Fibroblast of lung (primary cell): ENCODE measurements around the gene HAPLN1. TPM values are rescaled to one million over a fixed set of nuclear protein-coding genes. Genes with fewer than 3 reads are reported as not detected.

Source experiments
- DNase-seq, 2 donors: peaks; one replicate each; pipeline versions ENCODE4 v3.0.0 to v3.0.0-alpha.2; 2010; ENCODE audit warnings: low read depth in 2 of 2
- H2AFZ ChIP-seq: 2 replicates; pipeline ENCODE4 v1.5.1; 2012; ENCODE audit warnings: low read length, control low read depth, inconsistent platforms
- H3K27ac ChIP-seq: 2 replicates; pipeline ENCODE4 v1.5.1; 2011; ENCODE audit warnings: low read length, control low read depth; ENCODE audit not compliant: insufficient read depth
- H3K27me3 ChIP-seq: 2 replicates; pipeline ENCODE4 v1.5.1; 2011; ENCODE audit warnings: mild to moderate bottlenecking, low read length; ENCODE audit not compliant: control insufficient read depth, insufficient read depth
- H3K36me3 ChIP-seq: 2 replicates; pipeline ENCODE4 v1.5.1; 2011; ENCODE audit warnings: low read length; ENCODE audit not compliant: control insufficient read depth, insufficient read depth
- H3K4me1 ChIP-seq: 2 replicates; pipeline ENCODE4 v1.5.1; 2011; ENCODE audit warnings: low read length; ENCODE audit not compliant: control insufficient read depth, insufficient read depth; ENCODE audit errors: extremely low read depth
- H3K4me2 ChIP-seq: 2 replicates; pipeline ENCODE4 v1.5.1; 2011; ENCODE audit warnings: low read length, control low read depth; ENCODE audit not compliant: insufficient read depth; ENCODE audit errors: extremely low read depth
- H3K4me3 ChIP-seq, 4 experiments: fragments of 200-600 bp in 1 of 4; sonication (generic) in 1 of 4; replicated peaks in 1 of 4; 2 replicates each; pipeline ENCODE4 v1.5.1; 2011 to 2016; ENCODE audit warnings: low read length in 4 of 4, low read depth in 3 of 4, mild to moderate bottlenecking in 3 of 4, control low read depth in 2 of 4, inconsistent platforms in 1 of 4, mixed read lengths in 1 of 4; ENCODE audit not compliant: insufficient read depth in 1 of 4; ENCODE audit errors: control extremely low read depth in 1 of 4
- H3K79me2 ChIP-seq: 2 replicates; pipeline ENCODE4 v1.5.1; 2012; ENCODE audit warnings: mild to moderate bottlenecking, low read length, inconsistent platforms; ENCODE audit not compliant: control insufficient read depth, insufficient read depth
- H3K9ac ChIP-seq: 2 replicates; pipeline ENCODE4 v1.5.1; 2011; ENCODE audit warnings: mild to moderate bottlenecking, low read length, control low read depth; ENCODE audit not compliant: insufficient read depth
- H3K9me3 ChIP-seq: 2 replicates; pipeline ENCODE4 v1.5.1; 2012; ENCODE audit warnings: low read depth, low read length; ENCODE audit not compliant: control insufficient read depth, insufficient read depth
- H4K20me1 ChIP-seq: 2 replicates; pipeline ENCODE4 v1.5.1; 2011; ENCODE audit warnings: low read length; ENCODE audit not compliant: control insufficient read depth, insufficient read depth; ENCODE audit errors: extremely low read depth
- CTCF ChIP-seq, 2 donors: IDR thresholded peaks in 1 of 2; conservative IDR thresholded peaks in 1 of 2; 1 replicate in 1 of 2; 2 replicates in 1 of 2; pipeline ENCODE4 v1.5.1; 2011 to 2012; ENCODE audit warnings: low read length in 2 of 2, control low read depth in 1 of 2, inconsistent platforms in 1 of 2, low read depth in 1 of 2, mild to moderate bottlenecking in 1 of 2
- EZH2 ChIP-seq: IDR thresholded peaks from 2 replicates; pipeline ENCODE4 v1.5.1; 2012; ENCODE audit warnings: low read length, control low read depth, mild to moderate bottlenecking; ENCODE audit errors: missing control alignments
- polyA plus RNA-seq, 2 donors: library from polyadenylated mRNA; depleted of rRNA in 1 of 2; stranded (reverse) in 1 of 2; unstranded in 1 of 2; fragments of >200 nt; gene quantifications; 2 replicates each; pipeline ENCODE4 v1.2.1, GENCODE V29; 2011 to 2012; ENCODE audit warnings: missing spikeins in 1 of 2
- total RNA-seq: library from RNA; depleted of rRNA; stranded (reverse); fragments of >200 nt; gene quantifications from 2 replicates; pipeline ENCODE4 v1.2.1, GENCODE V29; 2014

HAPLN1 gene
- total and polyA plus RNA-seq, 2 donors (not counting 1 experiment from before 2014, with no cell fraction given) = 0.17 to 7.7 TPM

DNA sequence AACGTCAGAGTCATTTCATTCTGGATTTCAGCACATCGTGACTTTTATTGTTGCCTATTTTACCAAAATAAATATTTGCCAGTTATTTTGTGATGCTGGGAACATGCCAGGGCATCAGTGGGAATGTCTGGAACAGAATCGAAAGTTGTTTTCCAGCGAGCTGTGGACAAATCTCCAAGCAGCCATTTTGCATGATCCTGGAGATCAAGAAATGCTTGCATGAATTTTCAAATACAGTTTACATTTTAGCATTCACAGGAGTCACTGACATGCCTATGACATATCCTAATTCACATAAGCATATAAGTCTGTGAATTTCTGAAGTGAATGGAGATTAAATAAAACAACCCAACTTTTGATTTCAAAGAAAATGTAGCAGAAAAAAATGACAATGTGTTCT lies 129.7 kb downstream of the HAPLN1 start:
- H3K4me2 ChIP-seq = peak overlapping the region; percentile 80
- no peaks in the 10 kb centered on the region for H3K79me2 ChIP-seq
- no peak overlapping the region for H3K9ac ChIP-seq
- no peaks in the 10 kb centered on the region for H4K20me1 ChIP-seq
- H3K27ac ChIP-seq = no peak overlapping the region
- peak overlapping the region in 2 of 4 experiments; percentile 10 to 22 for H3K4me3 ChIP-seq
- H3K36me3 ChIP-seq = no peaks in the 10 kb centered on the region
- H2AFZ ChIP-seq = peak overlapping the region; percentile 82
- no peak for TF ChIP-seq CTCF (conservative IDR thresholded peaks at IDR 0.05 in 1 of 2, IDR thresholded peaks at IDR 0.05 in 1 of 2; ENCODE audit: low read depth in 1 of 2, low read length in 2 of 2)
- TF ChIP-seq EZH2 = no peak
- H3K9me3 ChIP-seq = no peaks in the 10 kb centered on the region
- H3K27me3 ChIP-seq = no peaks in the 10 kb centered on the region
- no peaks in the 10 kb centered on the region for H3K4me1 ChIP-seq
- peak in 1 of 2 donors; percentile 21 for DNase-seq

GRCh38 chr5:83589786-83590185 lies 130.9 kb downstream of the HAPLN1 start:
- no peak for DNase-seq
- no peak overlapping the region for H3K9ac ChIP-seq
- TF ChIP-seq EZH2 (no peak), CTCF (conservative IDR thresholded peaks at IDR 0.05 in 1 of 2, IDR thresholded peaks at IDR 0.05 in 1 of 2; ENCODE audit: low read depth in 1 of 2, low read length in 2 of 2) (no peak)
- H3K4me1 ChIP-seq = no peaks in the 10 kb centered on the region
- H4K20me1 ChIP-seq = no peaks in the 10 kb centered on the region
- no peak overlapping the region for H3K27ac ChIP-seq
- no peaks in the 10 kb centered on the region for H3K27me3 ChIP-seq
- no peak overlapping the region for H3K4me3 ChIP-seq
- H2AFZ ChIP-seq = no peak overlapping the region
- H3K4me2 ChIP-seq = no peak overlapping the region
- no peaks in the 10 kb centered on the region for H3K9me3 ChIP-seq
- no peaks in the 10 kb centered on the region for H3K79me2 ChIP-seq
- H3K36me3 ChIP-seq = no peaks in the 10 kb centered on the region

Other genes with a start within 250 kb of the HAPLN1 start
- 190 and 227 TPM in 2 replicates for gene VCAN, start 249.1 kb downstream of the HAPLN1 start, total RNA-seq
- 51.9 and 144 TPM in 2 replicates for gene VCAN, start 249.1 kb downstream of the HAPLN1 start, polyA plus RNA-seq